HepG2 (cell line): ENCODE data around the gene BCAS3. TPM values are rescaled to one million over a fixed set of nuclear protein-coding genes. Genes with fewer than 3 reads are reported as not detected.

Experiments
- ATAC-seq: fragments of 200-7000 bp; cut with Tn5 transposase; 3 replicates; pipeline ENCODE4 v1.9.1; 2020; ENCODE audit warnings: mild to moderate bottlenecking, moderate library complexity
- BruUV-seq: library from RNA; stranded (reverse); fragments of 400-500 nt; replicated peaks from 2 replicates; lab custom pipeline; 2021; lab: Mats Ljungman, UMichigan
- CTCF ChIA-PET: fragments of 300-600 bp; formaldehyde crosslinking; extraction: SDS; loops from one replicate; lab custom pipeline; 2021; ENCODE audit warnings: low total read pairs, inconsistent platforms, low intra/inter-chr PET ratio; lab: Yijun Ruan, JAX
- POLR2A ChIA-PET: fragments of 350-600 bp; sonication (Branson Sonifier 250); formaldehyde crosslinking; loops from one replicate; lab custom pipeline; 2020; ENCODE audit warnings: antibody characterized with exemption, inconsistent platforms; lab: Yijun Ruan, JAX
- DNase-seq: peaks from one replicate; pipeline ENCODE4 v3.0.0-alpha.2; 2015; ENCODE audit warnings: low spot score
- FAIRE-seq: peaks from 3 replicates; lab custom pipeline; 2011; peaks lifted over from hg19 to GRCh38; lab: Jason Lieb, UNC
- H2AFZ ChIP-seq: one replicate; pipeline ENCODE4 v1.6.1; 2011; ENCODE audit warnings: low read length, inconsistent platforms
- H3K27ac ChIP-seq: fragments of 300-600 bp; 3 replicates; pipeline ENCODE4 v1.8.0; 2011; ENCODE audit warnings: mixed run types, mild to moderate bottlenecking, mixed read lengths, low read length, inconsistent platforms; ENCODE audit not compliant: insufficient read depth; ENCODE audit errors: extremely low read length
- H3K27me3 ChIP-seq, 2 experiments: fragments of 200-600 bp in 1 of 2; 2 replicates in 1 of 2; 3 replicates in 1 of 2; pipeline versions ENCODE4 v1.6.0 to v1.8.0; 2011; ENCODE audit warnings: low read length in 2 of 2, mild to moderate bottlenecking in 2 of 2, moderate library complexity in 2 of 2, inconsistent platforms in 1 of 2; ENCODE audit not compliant: insufficient read depth in 2 of 2, control insufficient read depth in 1 of 2
- H3K36me3 ChIP-seq, 2 experiments: fragments of 200-600 bp in 1 of 2; replicated peaks in 1 of 2; 2 replicates in 1 of 2; 3 replicates in 1 of 2; pipeline versions ENCODE4 v1.5.1 to v1.8.0; 2011; ENCODE audit warnings: low read length in 2 of 2, inconsistent platforms in 1 of 2; ENCODE audit not compliant: insufficient read depth in 2 of 2, control insufficient read depth in 1 of 2
- H3K4me1 ChIP-seq: 2 replicates; pipeline ENCODE4 v1.5.1; 2012; ENCODE audit warnings: low read length, inconsistent platforms; ENCODE audit not compliant: insufficient read depth
- H3K4me2 ChIP-seq: 2 replicates; pipeline ENCODE4 v1.6.0; 2011; ENCODE audit warnings: low read depth, low read length, inconsistent platforms
- H3K4me3 ChIP-seq, 3 experiments: fragments of 200-600 bp in 1 of 3; sonication (generic), shearing (Covaris generic) in 1 of 3; replicated peaks in 1 of 3; 2 replicates each; pipeline ENCODE4 v1.5.1; 2011 to 2016; ENCODE audit warnings: low read length in 3 of 3, inconsistent platforms in 2 of 3, low read depth in 2 of 3, mild to moderate bottlenecking in 2 of 3, control low read depth in 1 of 3, mixed read lengths in 1 of 3; ENCODE audit not compliant: insufficient read depth in 1 of 3
- H3K79me2 ChIP-seq: one replicate; pipeline ENCODE4 v1.6.1; 2011; ENCODE audit warnings: low read length, inconsistent platforms; ENCODE audit not compliant: insufficient read depth
- H3K9ac ChIP-seq: 2 replicates; pipeline ENCODE4 v1.6.0; 2011; ENCODE audit warnings: mild to moderate bottlenecking, low read depth, low read length, inconsistent platforms; ENCODE audit not compliant: insufficient read depth
- H3K9me3 ChIP-seq: 2 replicates; pipeline ENCODE4 v1.5.1; 2012; ENCODE audit warnings: mild to moderate bottlenecking, low read length
- H4K20me1 ChIP-seq: 2 replicates; pipeline ENCODE4 v1.6.0; 2011; ENCODE audit warnings: inconsistent platforms, mild to moderate bottlenecking, low read length, moderate library complexity; ENCODE audit not compliant: insufficient read depth
- CCAR2 ChIP-seq: fragments of 200-400 bp; formaldehyde crosslinking; optimal IDR thresholded peaks from 2 replicates; pipeline ENCODE3; 2018; ENCODE audit warnings: low read depth, mild to moderate bottlenecking, low read length, moderate library complexity
- GATAD1 ChIP-seq: IDR thresholded peaks from 2 replicates; pipeline ENCODE4 v1.6.1; 2016; ENCODE audit warnings: missing genetic modification reagents, missing compliant biosample characterization
- HMGA1 ChIP-seq: sonication (generic); formaldehyde crosslinking; conservative IDR thresholded peaks from 2 replicates; pipeline ENCODE4 v1.4.0; 2020; ENCODE audit warnings: missing genetic modification reagents
- MLXIP ChIP-seq: sonication (generic); formaldehyde crosslinking; IDR thresholded peaks from 2 replicates; pipeline ENCODE4 v1.9.0; 2021; ENCODE audit warnings: missing genetic modification reagents, borderline replicate concordance
- POGZ ChIP-seq: sonication (generic); formaldehyde crosslinking; IDR thresholded peaks from 2 replicates; pipeline ENCODE4 v1.4.0; 2020; ENCODE audit warnings: mild to moderate bottlenecking, missing genetic modification reagents
- SOX13 ChIP-seq, 3 experiments: fragments of 450-650 bp in 1 of 3; sonication (generic) in 1 of 3; formaldehyde crosslinking in 1 of 3; IDR thresholded peaks in 2 of 3; conservative IDR thresholded peaks in 1 of 3; 2 replicates each; pipeline versions ENCODE4 v1.5.0 to v1.6.1; 2016 to 2020; ENCODE audit warnings: antibody characterized with exemption in 1 of 3, mild to moderate bottlenecking in 1 of 3, missing compliant biosample characterization in 1 of 3, missing genetic modification reagents in 1 of 3, moderate library complexity in 1 of 3
- ZFY ChIP-seq: sonication (generic); formaldehyde crosslinking; IDR thresholded peaks from 2 replicates; pipeline ENCODE4 v1.4.0; 2020; ENCODE audit warnings: missing genetic modification reagents
- ZNF3 ChIP-seq: IDR thresholded peaks from 2 replicates; pipeline ENCODE4 v1.7.0; 2017; ENCODE audit warnings: inconsistent platforms
- ZNF761 ChIP-seq: sonication (generic); formaldehyde crosslinking; conservative IDR thresholded peaks from 2 replicates; pipeline ENCODE4 v1.4.0; 2020; ENCODE audit warnings: mild to moderate bottlenecking, missing genetic modification reagents
- ZSCAN30 ChIP-seq: sonication (generic); formaldehyde crosslinking; IDR thresholded peaks from 2 replicates; pipeline ENCODE4 v1.5.0; 2020; ENCODE audit warnings: mild to moderate bottlenecking, missing genetic modification reagents
- in situ Hi-C: cut with HindIII; loops from 2 replicates; pipeline ENCODE4 v1.10.0; 2017; ENCODE audit warnings: low pct_unique_long_range_greater_than_20kb; ENCODE audit not compliant: extremely low pct_ligation_motif_present
- intact Hi-C: fragments of 100-400 bp; cut with micrococcal nuclease; formaldehyde crosslinking; loops from one replicate; pipeline ENCODE4 v1.10.0; 2022; ENCODE audit not compliant: unreplicated experiment
- polyA plus RNA-seq, 8 experiments: library from polyadenylated mRNA; depleted of rRNA in 3 of 8; stranded (reverse) in 7 of 8; unstranded in 1 of 8; fragments of >200 nt; fragmentation: Illumina TruSeq in 4 of 8; extraction: Trizol in 4 of 8; gene quantifications; 2 replicates each; pipeline versions ENCODE4 v1.2.1 to v1.2.3, GENCODE V29; 2011 to 2016; ENCODE audit warnings: low read depth in 4 of 8, missing spikeins in 1 of 8, mixed read lengths in 1 of 8; ENCODE audit not compliant: insufficient read depth in 1 of 8
- total RNA-seq, 5 experiments: library from RNA; depleted of rRNA; stranded (reverse); fragments of >200 nt; fragmentation: Illumina TruSeq; extraction: Trizol; gene quantifications; 2 replicates each; pipeline ENCODE4 v1.2.3, GENCODE V29; 2016; ENCODE audit warnings: low read depth in 1 of 5

Gene BCAS3
- total and polyA plus RNA-seq, 2 of the 13 experiments (the other 11 are each of a cell fraction or from before 2014, with no cell fraction given): 10.7 to 11.2 TPM

- FAIRE-seq (no peak), DNase-seq (no peak), ATAC-seq (no peak)
- ChIA-PET CTCF (no interaction called here), POLR2A (no interaction called here)
- H3K36me3 ChIP-seq: no peaks in the 10 kb centered on the region
- no peaks in the 10 kb centered on the region for H3K79me2 ChIP-seq
- H3K4me3 ChIP-seq: no peak overlapping the region
- no peaks in the 10 kb centered on the region for H3K4me1 ChIP-seq
- H4K20me1 ChIP-seq: no peaks in the 10 kb centered on the region
- no peak for TF ChIP-seq CCAR2
- TF ChIP-seq HMGA1 (CRISPR knock-in tag): no peak
- TF ChIP-seq ZNF3: no peak
- no peak for TF ChIP-seq ZFY
- no peak for TF ChIP-seq POGZ
- TF ChIP-seq GATAD1 (CRISPR knock-in tag): no peak
- TF ChIP-seq SOX13 (IDR thresholded peaks at IDR 0.05): no peak
- TF ChIP-seq SOX13 (CRISPR knock-in tag; conservative IDR thresholded peaks at IDR 0.05 in 1 of 2, IDR thresholded peaks at IDR 0.05 in 1 of 2): no peak
- no peak for TF ChIP-seq ZNF761 (CRISPR knock-in tag)
- no peak for TF ChIP-seq ZSCAN30 (CRISPR knock-in tag)
- TF ChIP-seq MLXIP (CRISPR knock-in tag): no peak
- BruUV-seq: no TSS peak
- no peak overlapping the region for H3K27ac ChIP-seq
- H3K27me3 ChIP-seq: no peaks in the 10 kb centered on the region
- in situ Hi-C loops (no loop called here), intact Hi-C loops (no loop called here)
- H3K4me2 ChIP-seq: no peak overlapping the region
- H2AFZ ChIP-seq: no peak overlapping the region
- H3K9me3 ChIP-seq: no peaks in the 10 kb centered on the region
- no peak overlapping the region for H3K9ac ChIP-seq
Observed at GRCh38 chr17:60790205-60790604, 112.6 kb downstream of the BCAS3 start.
